ENCODE measurements around the gene NDUFC1. TPM values are rescaled to one million over a fixed set of nuclear protein-coding genes. Genes with fewer than 3 reads are reported as not detected.

Gene NDUFC1
- total RNA-seq, 1 donor from 2014 or later = 32.2 TPM

DNA sequence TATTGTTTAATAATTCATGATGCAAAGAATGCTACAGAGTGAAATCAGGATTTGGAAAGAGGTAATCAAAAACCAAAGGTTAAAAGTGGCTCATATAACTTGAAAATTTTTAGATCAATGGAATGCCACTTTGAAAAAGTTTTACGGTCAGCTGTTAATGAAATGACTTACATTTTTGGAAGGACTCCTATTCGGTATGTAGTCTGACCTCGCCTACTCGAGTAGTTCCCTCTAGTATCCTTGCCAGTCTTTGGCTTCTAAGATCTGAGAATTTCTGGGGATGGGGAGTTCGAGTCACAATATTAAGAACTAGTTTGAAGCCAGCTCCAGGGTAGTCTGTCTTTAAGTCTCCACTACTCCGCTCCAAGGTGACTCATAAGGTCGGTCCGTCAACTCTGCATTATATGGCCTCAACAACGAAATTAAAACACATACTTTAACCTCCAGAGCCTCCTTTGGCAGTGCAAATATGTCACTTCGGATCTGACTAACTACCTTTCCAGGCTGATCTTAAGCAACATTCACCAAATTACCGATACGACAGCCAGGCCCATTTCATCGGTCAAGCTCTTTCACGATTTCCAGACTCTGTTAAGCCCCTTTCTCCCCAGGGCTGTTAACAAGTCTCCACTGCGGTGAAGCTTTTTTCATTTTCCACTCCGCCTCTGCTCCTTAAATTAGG is 1.7 kb downstream of the NDUFC1 start:
- FAIRE-seq (no peak), DNase-seq (ENCODE audit: low spot score in 2 of 2) (peak in 1 of 2 donors; percentile 18)

DNA sequence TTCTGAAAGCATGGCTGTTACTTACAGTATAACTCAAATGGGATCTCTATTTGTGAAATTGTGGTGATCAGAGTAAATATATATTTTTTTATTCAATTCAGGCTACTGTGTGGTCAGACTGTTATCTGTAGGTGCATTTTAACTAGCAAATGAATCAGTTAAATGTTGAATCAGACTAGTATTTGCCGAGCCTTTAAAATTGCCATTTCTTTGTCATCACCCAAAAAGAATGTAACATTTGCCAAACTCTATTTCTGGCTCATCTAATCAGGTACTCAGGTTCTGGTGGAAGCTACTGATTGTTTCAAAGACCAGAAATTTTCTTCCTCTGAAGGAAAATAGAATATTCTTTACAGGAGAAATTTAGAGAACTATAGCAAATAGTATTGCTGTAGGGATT is 2.7 kb downstream of the NDUFC1 start:
- DNase-seq (ENCODE audit: low spot score in 2 of 2) (no peak), FAIRE-seq (no peak)

DNA sequence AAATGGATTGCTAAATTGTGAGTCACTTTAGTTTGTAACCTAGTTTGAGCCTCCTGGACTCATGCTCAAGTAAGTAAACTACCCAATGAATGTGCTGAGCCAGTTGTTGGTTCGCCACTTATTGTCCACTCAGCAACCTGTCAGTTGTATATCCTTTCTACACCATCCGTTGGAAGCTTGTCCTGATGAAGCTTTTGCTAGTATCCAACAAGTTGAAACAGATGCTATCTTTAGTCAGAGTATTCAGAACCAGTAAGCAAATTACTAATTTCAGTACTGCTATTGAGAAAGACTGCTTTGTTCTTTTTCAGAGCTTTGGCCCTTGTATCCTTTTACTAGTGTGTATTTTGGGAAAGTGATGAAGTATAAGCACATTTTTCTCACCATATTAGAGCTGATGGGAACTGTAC is 5.3 kb downstream of the NDUFC1 start:
- DNase-seq (ENCODE audit: low spot score in 2 of 2) (no peak), FAIRE-seq (no peak)

DNA sequence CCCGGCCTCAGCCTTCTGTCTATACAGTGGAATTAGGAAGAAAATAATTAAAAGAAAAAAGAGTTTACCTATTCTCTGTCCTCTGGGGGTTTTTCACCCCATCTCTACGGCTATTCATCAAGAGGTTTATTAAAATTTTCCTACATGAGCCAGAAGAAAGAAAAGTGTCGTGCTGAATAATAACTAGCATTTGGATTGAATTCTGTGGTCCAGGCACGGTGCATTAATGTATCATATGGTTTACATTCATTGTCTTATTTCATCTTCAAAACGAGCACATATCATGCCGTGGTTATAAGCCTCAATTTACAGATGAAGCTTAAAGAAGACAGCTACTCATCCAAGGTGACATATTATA is 6.4 kb downstream of the NDUFC1 start:
- DNase-seq (ENCODE audit: low spot score in 2 of 2) (no peak), FAIRE-seq (no peak)

DNA sequence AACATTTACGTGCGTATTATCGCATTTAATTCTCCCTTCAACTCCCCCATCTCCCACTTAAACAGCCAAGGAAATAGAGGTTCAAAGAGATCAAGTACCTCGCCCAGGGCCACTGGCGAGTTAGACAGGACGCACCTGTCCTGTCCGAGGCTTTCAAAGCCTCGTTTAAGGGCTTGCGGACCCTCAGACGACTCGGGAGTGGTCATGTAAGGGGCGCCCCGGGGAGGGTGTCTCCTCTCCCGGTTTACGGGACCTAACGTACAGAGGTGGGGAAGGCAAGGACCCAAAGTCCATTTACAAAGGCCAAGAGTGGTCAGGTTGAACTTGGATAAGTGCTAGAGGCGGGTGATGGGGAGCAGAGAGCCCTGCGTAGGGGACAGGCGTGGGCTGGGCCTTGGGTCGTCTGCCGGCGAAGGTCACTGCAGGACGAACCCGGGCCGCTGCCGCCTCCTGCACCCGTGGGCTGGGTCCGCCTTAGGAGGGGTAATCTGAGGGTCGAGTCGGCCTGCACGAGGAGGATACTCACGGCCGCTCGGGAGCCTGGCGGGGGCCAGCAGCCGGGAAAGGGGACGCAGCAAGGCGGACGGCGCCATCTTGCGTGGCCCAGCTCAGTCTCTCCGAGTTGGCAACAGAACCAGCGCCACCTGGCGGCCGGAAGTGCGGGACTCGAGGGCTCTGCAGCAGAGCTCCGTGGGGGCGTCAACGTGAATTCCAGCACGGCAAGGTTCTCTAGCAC is 6.9 kb downstream of the NDUFC1 start:
- DNase-seq (ENCODE audit: low spot score in 2 of 2) (peak; percentile 72 to 84), FAIRE-seq (no peak)

DNA sequence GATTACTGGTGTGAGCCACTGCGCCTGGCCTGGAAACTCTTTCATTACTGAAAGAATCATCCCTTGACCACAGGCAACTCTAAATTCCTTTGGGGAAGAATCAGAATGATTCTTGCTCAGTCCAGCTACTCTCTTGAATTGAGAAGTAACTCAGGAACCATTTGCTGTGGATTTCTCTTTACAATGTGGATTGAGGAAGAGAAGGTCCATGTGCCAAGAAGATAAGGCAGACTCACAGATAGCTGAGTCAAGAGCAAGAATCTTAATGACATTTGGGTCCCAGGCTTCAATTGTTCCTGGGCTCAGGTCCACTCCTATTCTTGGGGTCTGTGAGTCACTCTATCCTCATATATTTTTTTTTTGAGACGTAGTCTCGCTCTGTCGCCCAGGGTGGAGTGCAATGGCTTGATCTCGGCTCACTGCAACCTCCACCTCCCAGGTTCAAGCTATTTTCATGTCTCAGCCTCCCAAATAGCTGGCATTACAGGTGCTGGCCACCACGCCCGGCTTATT is 16.0 kb downstream of the NDUFC1 start:
- DNase-seq (ENCODE audit: low spot score in 2 of 2) (no peak), FAIRE-seq (no peak)

DNA sequence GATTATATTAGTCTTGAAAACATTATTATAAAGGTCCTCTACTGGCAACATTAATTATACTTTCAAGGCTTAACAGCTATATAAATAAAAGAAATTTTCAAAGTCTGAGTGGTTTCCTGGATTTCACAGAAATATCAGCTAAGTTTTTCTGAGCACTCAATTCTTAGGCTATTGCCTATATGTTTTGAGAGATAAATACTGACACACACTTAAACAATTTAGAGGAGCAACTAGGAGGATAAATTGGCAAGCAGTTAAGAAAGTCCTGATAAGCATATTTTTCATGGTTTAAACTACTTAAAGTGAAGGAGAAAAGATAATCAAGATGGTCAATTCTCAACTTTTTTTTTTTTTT is 19.6 kb downstream of the NDUFC1 start:
- FAIRE-seq (no peak), DNase-seq (ENCODE audit: low spot score in 2 of 2) (no peak)

DNA sequence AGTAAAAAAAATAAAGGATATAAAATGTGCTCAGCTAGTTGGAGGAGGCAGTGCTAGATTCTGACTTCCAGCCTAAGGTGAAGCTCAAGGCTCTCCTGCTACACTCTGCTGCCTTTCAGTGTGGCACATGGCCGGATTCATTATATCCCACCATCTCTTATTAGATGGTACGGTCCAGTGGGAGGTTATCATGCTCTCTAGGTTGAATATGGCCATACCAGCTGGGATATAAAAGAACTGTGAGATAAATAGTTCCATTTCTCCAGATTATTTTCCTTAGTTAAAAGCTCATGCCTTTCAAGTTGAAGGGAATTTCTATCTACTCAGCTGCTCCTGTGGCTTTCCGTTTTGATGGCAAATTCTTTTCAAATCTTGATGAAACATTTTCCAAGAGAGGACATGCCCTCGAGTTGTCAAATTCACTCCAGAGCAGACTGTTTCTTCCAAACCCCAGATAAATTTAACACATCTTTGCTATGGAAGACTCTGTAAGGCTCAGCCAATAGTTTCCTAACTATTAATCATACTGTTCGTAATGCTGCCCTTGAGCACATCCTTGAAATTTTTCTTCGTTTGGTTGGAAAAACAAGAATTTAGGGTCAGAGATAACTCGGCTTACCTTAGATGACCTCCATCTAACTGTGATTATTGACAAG is 20.1 kb downstream of the NDUFC1 start:
- DNase-seq (ENCODE audit: low spot score in 2 of 2) = no peak
- no peak for FAIRE-seq

DNA sequence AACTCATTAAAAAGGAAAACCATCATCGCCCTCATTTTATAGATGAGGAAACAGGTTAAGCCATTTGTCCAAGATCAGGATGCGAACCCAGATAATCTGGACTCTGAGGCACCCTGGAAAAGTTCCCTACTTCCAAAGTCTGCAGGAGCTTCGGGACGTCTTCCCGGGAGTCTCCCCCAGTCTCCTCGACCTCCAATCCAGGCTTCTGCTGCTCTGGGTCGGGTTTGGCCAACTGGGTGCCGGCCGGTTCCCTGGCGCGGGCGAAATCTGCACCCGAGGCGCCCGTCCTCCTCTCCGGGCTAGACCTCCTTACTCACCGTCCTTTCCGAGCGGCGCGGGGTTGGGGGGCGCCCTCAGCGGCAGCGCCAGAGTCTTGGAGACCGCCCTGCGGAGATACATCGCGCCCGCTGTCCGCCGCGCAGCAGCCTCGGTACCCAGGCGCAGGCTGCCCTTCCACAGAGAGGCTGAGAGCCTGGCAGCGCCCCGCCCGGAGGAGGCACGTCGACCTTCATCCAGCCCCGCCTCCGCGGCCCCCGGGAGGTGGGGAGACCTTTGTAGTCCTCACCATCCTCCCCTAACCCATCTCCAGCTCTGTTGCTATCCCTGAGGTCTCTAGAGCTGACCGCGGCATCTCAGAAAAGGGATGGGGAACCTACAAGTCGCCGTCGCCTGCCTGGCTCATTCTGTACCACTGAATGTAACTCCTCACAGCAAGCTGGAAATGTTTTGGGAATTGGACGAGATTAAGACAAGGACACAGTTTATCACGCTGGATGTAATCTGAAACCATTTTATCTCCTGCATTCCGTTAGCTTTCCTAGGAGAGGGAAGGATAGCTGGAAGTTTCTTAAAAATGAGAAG is 22.3 kb downstream of the NDUFC1 start, which contains the start of gene MGARP:
Gene MGARP (minus strand): TSS at position 466 of the 861 bp plus-strand sequence. CDS start 67 bp downstream, at position 399.
- FAIRE-seq (no peak), DNase-seq (ENCODE audit: low spot score in 2 of 2) (peak in 1 of 2 donors; percentile 34)

DNA sequence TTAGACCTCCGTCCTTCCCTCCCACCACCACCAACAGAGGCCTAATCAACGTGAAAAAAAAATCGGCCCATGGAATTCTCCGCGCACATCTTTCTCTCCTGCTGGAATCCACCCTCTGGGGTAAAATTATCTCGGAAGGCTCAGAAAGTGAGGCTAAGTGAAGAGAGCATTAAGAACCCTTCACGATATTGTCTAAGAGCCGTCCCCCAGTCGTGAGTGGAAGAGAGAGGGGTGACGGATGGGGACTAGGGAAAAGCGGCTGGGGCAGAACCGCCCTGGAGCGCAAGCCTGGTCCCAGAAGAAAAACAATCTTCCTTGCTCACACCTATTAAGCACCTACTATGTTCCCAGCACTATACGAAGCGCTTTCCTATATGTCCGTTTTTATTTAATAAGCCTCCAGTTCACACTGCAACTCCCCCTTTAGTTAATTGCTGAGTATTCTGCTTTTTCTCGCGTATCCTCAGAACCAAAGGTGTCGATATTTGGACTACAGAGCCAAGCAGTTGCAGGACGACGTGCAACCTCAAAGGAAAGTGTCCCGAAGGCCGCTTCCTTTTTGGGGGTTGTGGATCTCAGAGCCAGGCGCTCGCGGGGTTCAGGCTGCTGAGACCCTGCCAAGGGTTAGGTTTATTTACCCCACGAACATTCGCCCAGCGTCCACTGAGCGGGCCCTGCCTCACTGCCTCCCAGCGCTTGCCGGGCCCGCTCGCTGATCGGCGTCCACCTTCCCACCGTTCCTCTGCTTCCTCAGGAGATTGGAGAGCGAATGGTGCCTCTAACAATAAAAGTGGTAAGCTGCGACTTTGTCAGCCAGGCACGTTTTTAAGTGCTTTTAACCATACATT is 23.1 kb downstream of the NDUFC1 start:
- FAIRE-seq (no peak), DNase-seq (ENCODE audit: low spot score in 2 of 2) (peak in 1 of 2 donors; percentile 25)

DNA sequence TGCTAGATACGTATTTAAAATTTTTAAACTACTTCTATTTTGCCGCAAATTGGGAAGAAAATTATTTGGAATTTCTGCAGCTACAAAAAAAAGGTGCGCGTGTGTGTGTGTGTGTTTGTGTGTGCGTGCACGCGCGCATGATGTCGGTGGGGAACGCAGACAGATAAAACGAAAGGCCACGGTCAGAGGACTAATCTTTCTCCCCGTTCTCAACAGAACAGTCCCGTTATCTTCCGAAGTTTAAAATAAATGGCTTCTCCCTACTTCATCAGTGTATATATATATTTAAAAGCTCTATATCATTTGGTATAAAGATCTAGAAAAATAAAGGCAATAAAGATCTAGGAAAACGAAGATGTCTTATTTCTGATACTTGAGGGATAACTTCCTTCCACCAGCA is 23.8 kb downstream of the NDUFC1 start:
- no peak for DNase-seq (ENCODE audit: low spot score in 2 of 2)

DNA sequence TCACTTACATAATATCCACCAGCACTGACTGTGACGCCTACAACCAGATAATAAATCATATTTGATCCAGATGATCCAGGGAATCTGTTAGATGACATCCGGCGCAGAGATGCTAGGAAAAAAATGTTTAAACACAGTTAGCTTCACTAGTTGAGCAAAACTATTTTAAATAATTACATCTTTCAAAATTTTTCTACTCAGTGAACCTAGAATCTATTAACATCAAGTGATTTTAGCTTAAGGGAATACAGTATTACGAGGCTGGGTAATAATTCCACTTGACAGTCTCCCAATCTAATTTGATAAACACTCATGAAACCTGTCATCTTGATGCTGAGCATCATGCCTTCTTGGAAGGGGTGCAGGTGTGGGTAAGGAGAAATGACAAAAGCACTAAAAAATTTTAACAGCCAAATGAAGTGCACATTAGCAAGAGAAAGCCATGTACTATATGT is 27.0 kb downstream of the NDUFC1 start:
- DNase-seq (ENCODE audit: low spot score in 2 of 2) (no peak), FAIRE-seq (no peak)

More for the DNA sequence above, 23.8 kb downstream of the NDUFC1 start:
- no peak for FAIRE-seq

DNA sequence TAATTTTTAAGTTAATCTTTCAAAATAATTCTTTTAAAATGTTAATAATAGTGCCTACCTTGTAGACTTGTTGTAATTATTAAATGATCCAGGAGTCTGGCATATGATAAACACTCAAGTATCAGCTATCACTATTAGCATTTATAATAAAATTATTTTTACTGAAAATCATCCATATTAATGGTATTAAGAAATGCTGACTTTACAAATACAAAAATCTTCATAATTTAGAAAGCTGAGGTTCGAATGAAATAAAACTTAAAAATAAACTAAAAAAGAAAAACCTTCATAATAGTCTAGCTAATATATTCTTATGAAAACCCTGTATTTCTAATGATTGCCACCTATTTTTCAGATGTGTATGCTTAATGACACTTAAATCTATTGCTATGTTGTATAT is 27.5 kb downstream of the NDUFC1 start:
- no peak for DNase-seq (ENCODE audit: low spot score in 2 of 2)
- FAIRE-seq = peak; percentile 6

DNA sequence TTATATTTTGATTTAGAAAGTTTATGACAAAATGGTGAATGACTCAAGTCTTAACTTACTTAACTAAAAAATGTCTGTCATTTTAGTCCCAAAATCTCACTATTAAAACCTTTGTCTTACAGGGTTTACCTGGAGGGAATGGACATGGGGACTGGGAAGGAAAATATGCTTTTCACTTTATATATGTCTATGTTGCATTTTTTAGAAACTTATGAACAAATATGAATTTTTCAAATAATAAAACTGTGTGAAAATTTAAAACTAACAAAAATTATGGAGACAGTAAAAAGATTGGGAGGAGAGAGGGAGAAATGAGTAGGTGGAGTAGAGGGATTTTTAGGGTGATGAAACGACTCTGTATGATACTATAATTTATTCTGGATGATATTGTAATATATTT is 28.4 kb downstream of the NDUFC1 start:
- no peak for DNase-seq (ENCODE audit: low spot score in 2 of 2)
- FAIRE-seq = no peak

DNA sequence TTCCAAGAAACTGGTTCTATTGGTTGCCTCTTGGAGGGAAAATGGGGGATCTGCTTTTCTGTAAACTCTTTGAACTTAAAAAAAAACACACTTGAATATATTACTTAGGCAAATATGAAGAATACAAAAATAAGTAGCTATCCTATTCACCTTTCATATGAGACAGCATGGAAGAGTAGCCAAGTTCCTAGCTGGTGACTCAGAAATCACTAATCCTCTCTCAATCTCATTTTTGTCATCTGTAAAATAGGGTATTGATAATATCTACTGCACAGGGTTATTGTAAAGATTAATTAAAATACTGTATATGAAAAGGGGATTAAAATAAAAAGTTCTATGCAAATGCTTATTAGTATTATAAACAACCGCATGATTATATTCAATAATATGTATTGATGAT is 35.0 kb downstream of the NDUFC1 start:
- FAIRE-seq = no peak

DNA sequence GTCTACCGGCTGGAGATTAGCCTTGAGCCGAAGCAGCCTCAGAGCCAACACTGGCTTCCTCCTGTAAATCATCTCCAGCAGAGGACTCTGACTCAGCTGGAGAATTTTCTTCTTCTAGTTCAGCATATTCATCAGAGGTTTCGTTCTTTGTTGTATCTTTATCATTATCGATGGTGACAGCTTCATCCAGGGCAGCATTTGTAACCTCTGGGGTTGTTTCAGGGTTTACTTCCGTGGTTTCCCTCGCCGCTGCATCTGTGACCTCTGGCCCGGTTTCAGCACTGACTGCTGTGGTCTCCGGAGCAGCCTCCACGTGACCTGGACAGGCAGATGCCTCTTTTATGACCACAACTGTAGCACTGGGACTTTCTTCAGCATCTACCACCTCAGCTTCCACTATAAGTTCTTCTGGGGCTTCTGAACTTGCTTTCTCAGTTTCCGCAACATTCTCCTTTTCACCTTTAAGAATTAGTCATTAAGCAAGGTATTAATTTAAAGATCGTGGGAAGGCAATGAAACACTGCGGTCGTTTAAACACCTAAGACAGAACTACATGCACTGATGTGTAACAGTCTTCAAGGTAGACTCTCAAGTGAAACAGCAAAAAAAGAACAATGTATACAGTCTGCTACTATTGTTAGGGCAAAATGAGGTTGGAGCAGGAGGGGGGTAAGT is 35.6 kb downstream of the NDUFC1 start:
- no peak for FAIRE-seq
- peak; percentile 30 to 33 for DNase-seq (ENCODE audit: low spot score in 2 of 2)

More for the DNA sequence above, 35.0 kb downstream of the NDUFC1 start:
- DNase-seq (ENCODE audit: low spot score in 2 of 2) = no peak

DNA sequence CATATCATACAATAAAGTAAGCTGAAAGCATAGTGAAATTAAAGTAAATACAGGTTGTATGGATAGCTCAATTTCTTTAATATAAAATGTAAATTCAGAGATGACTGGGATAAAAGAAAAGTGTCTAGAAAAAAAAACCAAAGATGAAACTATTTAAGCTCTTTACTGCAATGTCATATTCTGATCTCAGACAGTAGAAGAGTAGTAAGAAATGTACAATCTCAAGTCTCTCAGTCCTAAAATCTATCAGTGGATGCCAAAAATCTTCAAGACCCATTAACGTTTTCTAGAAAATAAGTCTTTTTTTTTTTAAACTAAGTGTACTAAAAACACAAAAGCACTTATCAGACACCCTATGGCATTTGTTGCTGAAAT is 36.1 kb downstream of the NDUFC1 start:
- no peak for FAIRE-seq
- no peak for DNase-seq (ENCODE audit: low spot score in 2 of 2)

DNA sequence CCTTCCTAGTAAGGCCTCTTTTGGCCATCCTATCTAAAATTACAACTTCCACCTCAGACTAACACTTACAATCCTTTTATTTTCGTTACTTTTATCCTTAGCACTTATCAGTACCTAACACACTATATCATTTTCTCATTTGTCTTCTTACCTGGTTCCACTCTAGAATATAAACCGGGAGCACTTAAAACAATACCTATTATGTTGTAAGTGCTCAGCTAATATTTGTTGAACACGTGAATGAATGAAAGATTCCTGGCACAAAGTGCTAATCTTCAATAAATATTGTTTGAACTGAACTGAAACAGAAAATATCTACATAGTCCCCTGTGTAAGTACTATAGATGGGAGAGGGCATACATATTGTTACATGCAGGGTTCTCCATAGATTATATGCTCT is 36.6 kb downstream of the NDUFC1 start:
- DNase-seq (ENCODE audit: low spot score in 2 of 2) (no peak), FAIRE-seq (no peak)

DNA sequence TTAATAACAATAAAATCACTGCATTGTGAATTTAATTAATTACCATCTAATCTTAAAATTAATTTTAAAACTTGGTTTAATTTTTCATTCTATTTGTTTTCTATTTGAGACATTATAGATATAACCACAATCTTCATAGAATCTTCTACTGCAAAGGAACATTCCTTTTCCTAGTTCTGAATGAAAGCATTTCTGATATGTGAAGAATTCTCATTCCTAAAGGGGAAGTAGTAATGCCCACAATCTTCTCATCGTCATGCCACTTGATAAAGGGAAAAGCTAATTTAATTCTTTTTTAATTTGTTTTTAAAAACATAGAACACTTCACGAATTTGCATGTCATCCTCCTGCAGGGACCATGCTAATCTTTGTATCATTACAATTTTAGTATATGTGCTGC is 45.9 kb downstream of the NDUFC1 start:
- no peak for FAIRE-seq
- no peak for DNase-seq (ENCODE audit: low spot score in 2 of 2)
